ENCODE measurements around the gene EPHB2.

DNA sequence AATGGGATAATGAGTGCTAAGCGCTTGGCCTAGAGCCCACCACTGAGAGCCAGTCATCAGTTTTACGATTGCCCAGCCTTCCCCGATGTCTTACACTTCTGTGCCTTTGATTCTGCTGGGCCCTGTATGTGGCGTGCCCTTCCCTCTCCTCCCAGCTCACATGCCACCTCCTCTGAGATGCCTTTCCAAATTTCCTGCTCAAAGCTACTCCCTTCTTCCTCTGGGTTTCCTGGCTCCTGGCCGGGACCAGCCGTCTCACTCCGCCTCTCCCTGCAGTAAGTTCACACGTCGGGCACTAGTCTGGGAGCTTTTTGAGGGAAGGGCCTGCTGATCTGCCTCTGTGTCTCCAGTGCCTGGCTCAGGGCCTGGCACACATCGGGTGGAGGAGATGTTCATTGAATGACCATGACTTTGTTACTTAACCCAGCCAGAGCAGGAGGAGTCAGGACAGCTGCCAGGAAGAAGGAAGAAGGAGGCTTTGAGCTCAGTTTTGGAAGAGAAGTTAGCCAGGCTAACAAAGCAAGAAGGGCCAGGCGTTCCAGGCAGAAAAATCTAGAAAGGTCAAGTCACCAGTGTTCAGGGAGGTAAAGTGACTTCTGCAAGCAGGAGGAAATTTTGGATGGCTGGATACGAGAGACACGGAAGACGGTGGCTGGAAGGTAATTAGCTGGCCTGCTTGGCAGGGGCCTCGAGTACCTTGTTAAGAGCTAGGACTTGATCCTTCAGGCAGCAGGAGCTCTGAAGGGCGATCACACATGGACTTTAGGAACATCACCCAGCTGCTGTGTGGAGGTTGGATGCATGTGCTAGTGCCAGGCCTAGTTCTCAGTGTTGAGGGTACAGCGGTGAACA, 63.6 kb downstream of the EPHB2 start:
- TF ChIP-seq MAZ (IDR thresholded peaks at IDR 0.05; ENCODE audit: borderline replicate concordance, low read depth, low read length) (no peak), POLR2A (IDR thresholded peaks at IDR 0.05; ENCODE audit: low read depth, low read length) (no peak), RCOR1 (IDR thresholded peaks at IDR 0.05; ENCODE audit: insufficient replicate concordance, low read length) (no peak), RFX5 (IDR thresholded peaks at IDR 0.05; ENCODE audit: low read depth, low read length) (no peak), SMC3 (IDR thresholded peaks at IDR 0.05; ENCODE audit: low read depth, low read length) (no peak), MAFK (IDR thresholded peaks at IDR 0.05; ENCODE audit: low read depth, low read length) (no peak), NFE2L2 (IDR thresholded peaks at IDR 0.05; ENCODE audit: low read depth, low read length) (no peak), FOS (IDR thresholded peaks at IDR 0.05; ENCODE audit: low read depth, low read length) (no peak), RAD21 (IDR thresholded peaks at IDR 0.05; ENCODE audit: low read length) (no peak), MXI1 (IDR thresholded peaks at IDR 0.05; ENCODE audit: borderline replicate concordance, low read depth, low read length) (no peak)
- TF ChIP-seq, protein P1, sequence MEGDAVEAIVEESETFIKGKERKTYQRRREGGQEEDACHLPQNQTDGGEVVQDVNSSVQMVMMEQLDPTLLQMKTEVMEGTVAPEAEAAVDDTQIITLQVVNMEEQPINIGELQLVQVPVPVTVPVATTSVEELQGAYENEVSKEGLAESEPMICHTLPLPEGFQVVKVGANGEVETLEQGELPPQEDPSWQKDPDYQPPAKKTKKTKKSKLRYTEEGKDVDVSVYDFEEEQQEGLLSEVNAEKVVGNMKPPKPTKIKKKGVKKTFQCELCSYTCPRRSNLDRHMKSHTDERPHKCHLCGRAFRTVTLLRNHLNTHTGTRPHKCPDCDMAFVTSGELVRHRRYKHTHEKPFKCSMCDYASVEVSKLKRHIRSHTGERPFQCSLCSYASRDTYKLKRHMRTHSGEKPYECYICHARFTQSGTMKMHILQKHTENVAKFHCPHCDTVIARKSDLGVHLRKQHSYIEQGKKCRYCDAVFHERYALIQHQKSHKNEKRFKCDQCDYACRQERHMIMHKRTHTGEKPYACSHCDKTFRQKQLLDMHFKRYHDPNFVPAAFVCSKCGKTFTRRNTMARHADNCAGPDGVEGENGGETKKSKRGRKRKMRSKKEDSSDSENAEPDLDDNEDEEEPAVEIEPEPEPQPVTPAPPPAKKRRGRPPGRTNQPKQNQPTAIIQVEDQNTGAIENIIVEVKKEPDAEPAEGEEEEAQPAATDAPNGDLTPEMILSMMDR (conservative IDR thresholded peaks at IDR 0.05; ENCODE audit: low read depth, low read length) = no peak
- TF ChIP-seq, protein P2, sequence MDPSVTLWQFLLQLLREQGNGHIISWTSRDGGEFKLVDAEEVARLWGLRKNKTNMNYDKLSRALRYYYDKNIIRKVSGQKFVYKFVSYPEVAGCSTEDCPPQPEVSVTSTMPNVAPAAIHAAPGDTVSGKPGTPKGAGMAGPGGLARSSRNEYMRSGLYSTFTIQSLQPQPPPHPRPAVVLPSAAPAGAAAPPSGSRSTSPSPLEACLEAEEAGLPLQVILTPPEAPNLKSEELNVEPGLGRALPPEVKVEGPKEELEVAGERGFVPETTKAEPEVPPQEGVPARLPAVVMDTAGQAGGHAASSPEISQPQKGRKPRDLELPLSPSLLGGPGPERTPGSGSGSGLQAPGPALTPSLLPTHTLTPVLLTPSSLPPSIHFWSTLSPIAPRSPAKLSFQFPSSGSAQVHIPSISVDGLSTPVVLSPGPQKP (IDR thresholded peaks at IDR 0.05; ENCODE audit: borderline replicate concordance, low read depth, low read length) = no peak
- TF ChIP-seq, protein P3, sequence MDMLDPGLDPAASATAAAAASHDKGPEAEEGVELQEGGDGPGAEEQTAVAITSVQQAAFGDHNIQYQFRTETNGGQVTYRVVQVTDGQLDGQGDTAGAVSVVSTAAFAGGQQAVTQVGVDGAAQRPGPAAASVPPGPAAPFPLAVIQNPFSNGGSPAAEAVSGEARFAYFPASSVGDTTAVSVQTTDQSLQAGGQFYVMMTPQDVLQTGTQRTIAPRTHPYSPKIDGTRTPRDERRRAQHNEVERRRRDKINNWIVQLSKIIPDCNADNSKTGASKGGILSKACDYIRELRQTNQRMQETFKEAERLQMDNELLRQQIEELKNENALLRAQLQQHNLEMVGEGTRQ (IDR thresholded peaks at IDR 0.05; ENCODE audit: low read depth, low read length) = no peak

Data from IMR-90 (cell line).